Fibroblast of the aortic adventitia (primary cell): ENCODE results near the gene AP1M1. TPM values are rescaled to one million over a fixed set of nuclear protein-coding genes. Genes with fewer than 3 reads are reported as not detected.
A peak's percentile ranks its signal among the peaks of the same experiment; 100 is the strongest.

Experiments
- DNase-seq: peaks from one replicate; pipeline ENCODE4 v3.0.0-alpha.2; 2010; ENCODE audit warnings: low read depth
- H3K4me3 ChIP-seq: 2 replicates; pipeline ENCODE4 v1.5.1; 2011; ENCODE audit warnings: low read depth, mild to moderate bottlenecking, control low read depth, low read length, moderate library complexity
- total RNA-seq: library from RNA; depleted of rRNA; stranded (reverse); fragments of >200 nt; gene quantifications from 2 replicates; pipeline ENCODE4 v1.2.3, GENCODE V29; 2012; ENCODE audit warnings: low replicate concordance
- TF ChIP-seq, protein P1 (sequence below): IDR thresholded peaks from 2 replicates; pipeline ENCODE4 v1.5.1; 2011; ENCODE audit warnings: mild to moderate bottlenecking, low read length, control low read depth, inconsistent platforms; ENCODE audit not compliant: insufficient read depth

AP1M1 gene
- total RNA-seq, 1 donor, result 78.5 TPM

DNA sequence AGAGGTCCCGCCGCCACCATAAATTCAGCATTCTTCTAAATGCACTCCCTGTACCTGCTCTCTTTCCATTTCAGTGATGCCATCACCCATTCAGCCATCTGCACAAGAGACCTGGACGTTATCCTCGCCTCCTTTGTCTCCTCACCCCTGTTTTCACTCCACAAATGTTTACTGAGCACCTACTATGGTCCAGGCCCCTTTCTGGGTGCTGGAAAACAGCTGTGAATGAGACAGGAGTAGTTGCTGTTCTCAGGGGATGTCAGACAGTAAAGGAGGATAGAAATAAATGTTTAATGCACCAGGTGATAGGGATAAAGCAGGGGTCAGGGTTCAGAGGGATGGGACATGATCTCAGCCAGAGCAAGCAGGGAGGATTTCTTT lies 3.3 kb downstream of the AP1M1 start:
- no peak overlapping the region for H3K4me3 ChIP-seq
- TF ChIP-seq, protein P1, sequence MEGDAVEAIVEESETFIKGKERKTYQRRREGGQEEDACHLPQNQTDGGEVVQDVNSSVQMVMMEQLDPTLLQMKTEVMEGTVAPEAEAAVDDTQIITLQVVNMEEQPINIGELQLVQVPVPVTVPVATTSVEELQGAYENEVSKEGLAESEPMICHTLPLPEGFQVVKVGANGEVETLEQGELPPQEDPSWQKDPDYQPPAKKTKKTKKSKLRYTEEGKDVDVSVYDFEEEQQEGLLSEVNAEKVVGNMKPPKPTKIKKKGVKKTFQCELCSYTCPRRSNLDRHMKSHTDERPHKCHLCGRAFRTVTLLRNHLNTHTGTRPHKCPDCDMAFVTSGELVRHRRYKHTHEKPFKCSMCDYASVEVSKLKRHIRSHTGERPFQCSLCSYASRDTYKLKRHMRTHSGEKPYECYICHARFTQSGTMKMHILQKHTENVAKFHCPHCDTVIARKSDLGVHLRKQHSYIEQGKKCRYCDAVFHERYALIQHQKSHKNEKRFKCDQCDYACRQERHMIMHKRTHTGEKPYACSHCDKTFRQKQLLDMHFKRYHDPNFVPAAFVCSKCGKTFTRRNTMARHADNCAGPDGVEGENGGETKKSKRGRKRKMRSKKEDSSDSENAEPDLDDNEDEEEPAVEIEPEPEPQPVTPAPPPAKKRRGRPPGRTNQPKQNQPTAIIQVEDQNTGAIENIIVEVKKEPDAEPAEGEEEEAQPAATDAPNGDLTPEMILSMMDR, result no peak
- no peak for DNase-seq

DNA sequence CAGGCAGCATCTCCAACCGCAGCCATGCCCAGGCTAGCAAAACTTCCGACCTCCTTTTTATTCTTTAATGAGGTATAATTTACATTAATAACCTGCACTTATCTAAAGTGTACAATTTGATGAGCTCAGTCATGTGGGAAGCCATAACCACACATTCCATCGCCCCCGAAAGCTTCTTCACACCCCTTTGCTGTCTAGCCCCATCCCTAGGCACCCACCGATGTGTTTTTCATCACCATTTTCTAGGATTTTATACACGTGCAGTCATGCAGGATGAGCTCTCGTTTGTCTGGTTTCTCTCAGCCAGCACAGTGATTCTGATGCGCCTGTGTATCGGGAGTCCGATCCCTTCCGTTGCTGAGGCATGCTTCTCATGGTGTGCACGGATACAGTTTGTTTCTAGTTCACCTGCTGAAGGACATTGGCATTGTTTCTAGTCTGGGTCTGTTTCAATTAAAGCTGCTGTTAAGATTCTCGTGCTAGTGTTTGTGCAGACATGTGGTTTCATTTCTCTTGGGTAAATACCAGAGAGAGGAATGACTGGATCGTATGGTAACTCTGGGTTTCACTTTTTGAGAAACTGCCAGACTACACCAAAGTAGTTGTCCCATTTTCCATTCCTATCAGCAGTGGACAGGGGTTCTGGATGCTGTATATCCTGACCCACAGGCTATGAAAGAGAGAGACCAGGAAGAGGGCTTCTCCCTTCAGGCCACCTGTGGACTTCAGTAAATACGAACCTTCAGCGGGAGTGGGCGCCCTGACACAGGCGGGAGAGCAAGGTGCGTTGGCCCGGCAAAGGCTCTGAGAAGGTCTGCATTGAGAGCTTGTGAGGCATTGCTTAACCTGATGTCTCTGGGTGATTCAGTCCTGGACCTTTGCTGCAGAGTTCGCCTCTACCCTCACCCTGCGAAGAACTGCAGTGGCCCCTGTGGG lies 4.9 kb downstream of the AP1M1 start:
- peak; percentile 27 for DNase-seq
- H3K4me3 ChIP-seq, result no peak overlapping the region
- TF ChIP-seq, protein P1, result no peak

DNA sequence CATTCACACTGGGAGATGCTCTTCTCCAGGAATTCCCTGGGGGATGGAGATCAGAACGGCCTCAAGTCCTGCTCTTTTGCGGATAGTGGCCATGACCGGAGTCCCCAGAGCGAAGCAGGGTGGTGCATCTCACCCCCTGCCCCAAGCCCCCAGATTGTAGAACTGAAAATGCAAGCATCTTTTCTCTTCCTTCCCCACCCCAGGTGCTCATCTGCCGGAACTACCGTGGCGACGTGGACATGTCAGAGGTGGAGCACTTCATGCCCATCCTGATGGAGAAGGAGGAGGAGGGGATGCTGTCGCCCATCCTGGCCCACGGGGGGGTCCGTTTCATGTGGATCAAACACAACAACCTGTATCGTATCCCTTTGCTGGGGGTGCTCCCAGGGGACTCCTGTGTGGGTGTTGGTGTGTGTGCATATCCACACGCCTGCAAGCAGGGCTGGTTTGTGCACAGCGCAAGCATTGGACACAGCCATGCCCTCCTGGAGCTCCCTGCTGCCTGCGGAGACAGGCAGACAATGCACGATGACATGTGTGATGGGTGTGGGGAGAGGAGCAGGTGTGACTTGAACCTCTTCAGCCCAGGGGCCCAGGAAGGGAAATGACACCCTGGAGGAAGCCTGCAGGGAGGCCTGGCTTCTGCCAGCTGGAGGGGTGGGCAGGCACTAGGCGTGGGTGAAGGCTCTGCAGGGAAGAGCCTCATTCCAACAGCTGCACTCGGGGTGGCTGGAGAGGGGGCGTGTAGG lies 5.7 kb downstream of the AP1M1 start:
- TF ChIP-seq, protein P1, result no peak

DNA sequence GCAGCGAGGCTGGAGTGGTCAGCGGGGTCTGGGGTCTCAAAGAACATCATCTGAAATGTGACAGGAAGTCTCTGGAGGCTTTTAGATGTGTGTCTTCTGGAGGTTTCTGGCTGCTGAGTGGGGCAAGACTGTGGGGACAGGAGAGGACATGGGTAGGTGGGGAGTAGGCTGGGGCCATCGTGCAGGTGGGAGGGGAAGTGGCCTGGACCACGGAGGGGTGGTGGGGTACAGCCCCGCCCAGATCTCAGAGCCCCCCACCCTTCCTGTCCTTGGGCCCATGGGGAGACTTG lies 6.2 kb downstream of the AP1M1 start:
- no peak for DNase-seq
- no peak overlapping the region for H3K4me3 ChIP-seq
- TF ChIP-seq, protein P1, result no peak

More for the DNA sequence above, 5.7 kb downstream of the AP1M1 start:
- H3K4me3 ChIP-seq, result no peak overlapping the region
- no peak for DNase-seq

DNA sequence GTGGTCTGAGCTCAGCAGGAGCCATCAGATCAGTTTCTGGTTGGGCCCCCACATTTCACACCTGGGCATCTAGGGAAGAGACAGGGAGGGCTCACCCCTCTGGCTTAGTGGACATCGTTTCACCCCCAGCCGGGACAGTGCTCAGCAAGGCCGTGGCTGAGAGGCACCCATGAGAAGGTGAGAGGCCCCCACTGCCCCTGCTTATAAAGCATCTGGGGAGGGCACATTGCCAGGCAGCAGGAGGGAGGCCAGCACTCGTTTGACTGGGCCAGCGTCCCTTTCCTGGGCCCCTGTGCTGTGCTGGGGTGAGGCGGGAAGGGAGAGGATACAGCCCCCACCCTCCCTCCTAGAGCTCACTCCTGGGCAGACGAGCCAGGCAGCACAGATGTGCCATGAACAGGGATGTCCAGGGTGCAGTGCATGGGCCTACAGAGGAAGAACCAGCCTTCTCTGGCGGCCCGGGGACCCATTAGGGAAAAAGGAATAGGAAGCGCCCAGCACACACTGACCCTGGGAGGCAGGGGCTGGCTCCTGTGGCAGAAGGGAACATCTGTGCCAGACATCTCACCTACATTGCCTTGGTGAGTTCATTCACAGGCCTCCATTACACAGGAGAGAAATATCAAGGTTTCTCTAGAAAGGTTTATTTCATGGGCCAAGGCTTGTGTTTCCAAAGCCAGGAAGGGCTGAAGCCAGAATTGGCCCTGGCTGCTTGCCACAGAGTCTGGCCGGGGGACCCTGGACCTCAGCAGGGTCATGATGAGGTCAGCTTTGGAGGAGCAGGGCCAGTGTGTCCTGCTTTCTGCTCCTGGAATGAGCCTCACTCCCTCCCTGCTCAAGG lies 7.7 kb downstream of the AP1M1 start:
- TF ChIP-seq, protein P1, result no peak
- DNase-seq, result no peak

DNA sequence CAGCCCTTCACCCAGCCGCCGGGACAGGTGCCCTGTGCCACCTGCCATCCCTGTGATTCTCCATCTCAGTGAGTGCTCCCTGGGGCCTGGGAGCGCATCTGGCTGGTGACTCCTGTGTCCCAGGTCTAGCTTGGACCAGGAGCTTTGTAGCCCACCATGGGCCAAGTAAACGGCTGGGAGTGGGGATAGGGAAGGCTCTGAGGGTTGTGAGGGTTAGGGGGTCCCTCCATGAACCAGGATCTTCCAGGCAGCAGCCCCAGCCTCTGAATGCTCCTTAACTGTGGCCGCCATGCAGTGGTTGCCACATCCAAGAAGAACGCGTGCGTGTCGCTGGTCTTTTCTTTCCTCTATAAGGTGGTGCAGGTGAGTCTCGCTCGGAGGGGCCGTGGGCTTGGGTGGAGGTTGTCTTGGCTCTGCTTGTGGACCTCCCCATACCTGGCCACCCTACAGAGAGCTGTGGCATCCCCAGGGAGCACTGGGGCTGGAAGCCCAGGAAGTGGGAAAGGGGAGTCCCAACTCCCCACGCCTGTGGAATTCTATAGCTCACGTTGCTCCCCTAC lies 8.4 kb downstream of the AP1M1 start:
- no peak for DNase-seq
- TF ChIP-seq, protein P1, result no peak
- no peak overlapping the region for H3K4me3 ChIP-seq

More for the DNA sequence above, 7.7 kb downstream of the AP1M1 start:
- H3K4me3 ChIP-seq, result no peak overlapping the region
